Loucy (cell line): ENCODE measurements around the gene ASXL3.

ENCODE experiments used
- H2AFZ ChIP-seq: fragments of 200-600 bp; sonication (generic); 2 replicates; pipeline ENCODE4 v1.6.0; 2016; ENCODE audit warnings: antibody characterized with exemption, mild to moderate bottlenecking, low read length, moderate library complexity
- H3F3A ChIP-seq: fragments of 200-600 bp; 2 replicates; pipeline ENCODE4 v1.6.0; 2016; ENCODE audit warnings: antibody characterized with exemption, low read depth, mild to moderate bottlenecking
- H3K27me3 ChIP-seq: fragments of 200-600 bp; sonication (generic); 2 replicates; pipeline ENCODE4 v1.6.1; 2014; ENCODE audit warnings: low read length, mild to moderate bottlenecking; ENCODE audit not compliant: insufficient read depth, poor library complexity, severe bottlenecking
- H3K36me3 ChIP-seq: fragments of 200-600 bp; sonication (generic); 2 replicates; pipeline ENCODE4 v1.6.1; 2016; ENCODE audit warnings: low read length; ENCODE audit not compliant: insufficient read depth
- H3K4me1 ChIP-seq: fragments of 200-600 bp; sonication (generic); 2 replicates; pipeline ENCODE4 v1.5.1; 2014; ENCODE audit warnings: low read length, mild to moderate bottlenecking; ENCODE audit not compliant: insufficient read depth, poor library complexity, severe bottlenecking
- H3K4me2 ChIP-seq: fragments of 200-600 bp; sonication (generic); 2 replicates; pipeline ENCODE4 v1.6.0; 2014; ENCODE audit warnings: antibody characterized with exemption, low read length, low read depth, mild to moderate bottlenecking; ENCODE audit not compliant: poor library complexity, severe bottlenecking
- H3K4me3 ChIP-seq: fragments of 200-600 bp; sonication (generic); 2 replicates; pipeline ENCODE4 v1.5.1; 2014; ENCODE audit warnings: low read length, mild to moderate bottlenecking, mixed read lengths; ENCODE audit not compliant: poor library complexity, severe bottlenecking
- H3K79me2 ChIP-seq: fragments of 200-600 bp; sonication (generic); 2 replicates; pipeline ENCODE4 v1.6.1; 2014; ENCODE audit warnings: low read length; ENCODE audit not compliant: insufficient read depth
- H3K9ac ChIP-seq: fragments of 200-600 bp; sonication (generic); 2 replicates; pipeline ENCODE4 v1.6.0; 2014; ENCODE audit warnings: mild to moderate bottlenecking, low read depth, low read length, moderate library complexity; ENCODE audit not compliant: poor library complexity, severe bottlenecking
- H3K9me2 ChIP-seq: fragments of 200-600 bp; sonication (generic); replicated peaks from 2 replicates; pipeline ENCODE4 v1.6.1; 2016; ENCODE audit warnings: low read depth, low read length, mixed read lengths
- H3K9me3 ChIP-seq: fragments of 200-600 bp; sonication (generic); 2 replicates; pipeline ENCODE4 v1.6.1; 2014; ENCODE audit warnings: mild to moderate bottlenecking, antibody characterized with exemption, low read length, low read depth; ENCODE audit not compliant: insufficient read depth
- H4K20me1 ChIP-seq: fragments of 200-600 bp; sonication (generic); 2 replicates; pipeline ENCODE4 v1.6.0; 2014; ENCODE audit warnings: antibody characterized with exemption, low read length, mild to moderate bottlenecking; ENCODE audit not compliant: insufficient read depth, poor library complexity, severe bottlenecking
- CTCF ChIP-seq: fragments of 200-600 bp; sonication (generic); conservative IDR thresholded peaks from 2 replicates; pipeline ENCODE4 v1.5.1; 2014; ENCODE audit warnings: mild to moderate bottlenecking, antibody characterized with exemption, low read length
- EZH2phosphoT487 ChIP-seq: fragments of 200-600 bp; IDR thresholded peaks from 2 replicates; pipeline ENCODE4 v1.6.1; 2018; ENCODE audit warnings: antibody characterized with exemption, mild to moderate bottlenecking, moderate library complexity, borderline replicate concordance

ASXL3 gene

GRCh38 chr18:33616556-33616955 is 38.5 kb downstream of the ASXL3 start:
- Histone ChIP-seq H2AFZ (no peak overlapping the region), H3K4me3 (no peak overlapping the region), H3K9ac (no peak overlapping the region), H3K27me3 (no peaks in the 10 kb centered on the region), H3K4me2 (no peak overlapping the region), H4K20me1 (no peaks in the 10 kb centered on the region), H3K4me1 (no peaks in the 10 kb centered on the region), H3K9me2 (no peaks in the 10 kb centered on the region), H3K36me3 (no peaks in the 10 kb centered on the region), H3K9me3 (no peaks in the 10 kb centered on the region), H3K79me2 (no peaks in the 10 kb centered on the region), H3F3A (no peaks in the 10 kb centered on the region)
- no peak for TF ChIP-seq CTCF
- TF ChIP-seq EZH2phosphoT487: no peak

- H2AFZ ChIP-seq: no peak overlapping the region
- no peaks in the 10 kb centered on the region for H3K4me1 ChIP-seq
- H4K20me1 ChIP-seq: no peaks in the 10 kb centered on the region
- no peaks in the 10 kb centered on the region for H3K27me3 ChIP-seq
- H3K9me3 ChIP-seq: no peaks in the 10 kb centered on the region
- H3K79me2 ChIP-seq: no peaks in the 10 kb centered on the region
- H3K4me2 ChIP-seq: no peak overlapping the region
- H3K36me3 ChIP-seq: no peaks in the 10 kb centered on the region
- no peak for TF ChIP-seq CTCF
- no peak overlapping the region for H3K4me3 ChIP-seq
- no peaks in the 10 kb centered on the region for H3K9me2 ChIP-seq
- no peaks in the 10 kb centered on the region for H3F3A ChIP-seq
- H3K9ac ChIP-seq: no peak overlapping the region
Measured at GRCh38 chr18:33627114-33627513, 49.1 kb downstream of the ASXL3 start.

DNA sequence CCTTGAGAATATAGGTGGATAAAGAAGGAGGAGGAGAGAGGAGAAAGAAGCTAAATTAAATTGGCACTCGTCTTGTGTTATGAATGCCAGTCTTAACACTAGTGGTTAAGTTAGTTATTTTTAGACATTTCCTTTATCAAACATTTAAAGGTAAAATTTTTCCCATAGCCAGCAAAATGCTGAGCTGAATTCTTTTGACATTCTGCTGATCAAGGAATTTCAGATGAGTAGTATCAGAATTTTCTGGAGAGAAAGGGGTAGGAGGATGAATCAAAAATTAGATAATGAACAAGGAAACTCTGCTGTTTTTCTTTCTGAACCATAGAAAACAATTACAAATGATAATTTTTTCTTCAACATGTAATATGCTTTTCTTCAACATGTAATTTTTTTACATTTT is 52.5 kb downstream of the ASXL3 start:
- no peaks in the 10 kb centered on the region for H3K9me3 ChIP-seq
- TF ChIP-seq CTCF (no peak), EZH2phosphoT487 (no peak)

More for the DNA sequence above, 52.5 kb downstream of the ASXL3 start:
- Histone ChIP-seq H3K9ac (no peak overlapping the region), H3K4me3 (no peak overlapping the region), H3K4me1 (no peaks in the 10 kb centered on the region), H3K79me2 (no peaks in the 10 kb centered on the region), H3K4me2 (no peak overlapping the region), H3K9me2 (no peaks in the 10 kb centered on the region), H2AFZ (peak overlapping the region; percentile 52; the same call in 1 of the 2 replicates), H3F3A (no peaks in the 10 kb centered on the region), H3K36me3 (no peaks in the 10 kb centered on the region), H4K20me1 (no peaks in the 10 kb centered on the region), H3K27me3 (no peaks in the 10 kb centered on the region)
